AG04450 (cell line): ENCODE measurements around the gene NRTN. TPM values are rescaled to one million over a fixed set of nuclear protein-coding genes. Genes with fewer than 3 reads are reported as not detected.

Experiments
- CTCF ChIA-PET: fragments of 300-600, 350-600 bp; formaldehyde crosslinking; extraction: SDS; loops from one replicate; lab custom pipeline; 2022; ENCODE audit warnings: antibody characterized with exemption, inconsistent platforms; lab: Charles Lee
- POLR2A ChIA-PET: fragments of 350-600 bp; formaldehyde crosslinking; extraction: SDS; loops from one replicate; lab custom pipeline; 2021; ENCODE audit warnings: antibody characterized with exemption, inconsistent platforms; lab: Yijun Ruan, JAX
- DNase-seq: peaks from one replicate; pipeline ENCODE4 v3.0.0-alpha.2; 2011; ENCODE audit warnings: low read depth, low spot score
- H3K27ac ChIP-seq: one replicate; pipeline ENCODE4 v1.5.1; 2012; ENCODE audit warnings: low read depth, low read length, control low read depth
- H3K27me3 ChIP-seq: one replicate; pipeline ENCODE4 v1.6.0; 2012; ENCODE audit warnings: low read length; ENCODE audit not compliant: control insufficient read depth, insufficient read depth
- H3K4me3 ChIP-seq: 2 replicates; pipeline ENCODE4 v1.5.1; 2011; ENCODE audit warnings: mild to moderate bottlenecking, low read depth, low read length, control low read depth
- H3K9me3 ChIP-seq: 2 replicates; pipeline ENCODE4 v1.5.1; 2012; ENCODE audit warnings: low read length; ENCODE audit not compliant: control insufficient read depth, insufficient read depth
- CTCF ChIP-seq: IDR thresholded peaks from 2 replicates; pipeline ENCODE4 v1.5.1; 2011; ENCODE audit warnings: low read depth, low read length, control low read depth, inconsistent platforms
- polyA plus RNA-seq: library from polyadenylated mRNA; depleted of rRNA; stranded (reverse); fragments of >200 nt; gene quantifications from 2 replicates; pipeline ENCODE4 v1.2.3, GENCODE V29; 2011

The NRTN gene
- polyA plus RNA-seq, 1 experiment: 0.24 TPM

GRCh38 chr19:5820785-5821184 is 15.9 kb downstream of the NRTN start:
- Histone ChIP-seq H3K27me3 (peaks cover 5% of the 10 kb centered on the region), H3K9me3 (no peaks in the 10 kb centered on the region; the same call in 1 of the 2 replicates), H3K27ac (no peak overlapping the region), H3K4me3 (no peak overlapping the region)
- ChIA-PET POLR2A (interaction anchor here (0.6 kb wide), 1 partner anchor 28 kb away, joined by 3 read pairs; no protein-coding TSS in a partner anchor), CTCF (interaction anchor here (0.6 to 2.6 kb wide), 2 partner anchors 17 to 1479 kb away, joined by 5 to 25 read pairs; partner anchors contain the start of gene NRTN)
- no peak for TF ChIP-seq CTCF
- DNase-seq: no peak

GRCh38 chr19:5821521-5822180 is 16.8 kb downstream of the NRTN start:
- Histone ChIP-seq H3K27ac (no peak overlapping the region), H3K9me3 (no peaks in the 10 kb centered on the region; the same call in 1 of the 2 replicates), H3K27me3 (peaks cover 5% of the 10 kb centered on the region), H3K4me3 (no peak overlapping the region)
- TF ChIP-seq CTCF: no peak
- ChIA-PET POLR2A (no interaction called here), CTCF (interaction anchor here (2.6 kb wide), 1 partner anchor 17 kb away, joined by 25 read pairs; the partner anchor contains the start of gene NRTN)
- no peak for DNase-seq

GRCh38 chr19:5822181-5822844 is 17.4 kb downstream of the NRTN start:
- ChIA-PET CTCF (interaction anchor here (2.6 kb wide), 1 partner anchor 18 kb away, joined by 25 read pairs; the partner anchor contains the start of gene NRTN), POLR2A (no interaction called here)
- H3K27ac ChIP-seq: no peak overlapping the region
- H3K27me3 ChIP-seq: peaks cover 4% of the 10 kb centered on the region
- H3K9me3 ChIP-seq: no peaks in the 10 kb centered on the region; the same call in 1 of the 2 replicates
- no peak overlapping the region for H3K4me3 ChIP-seq
- no peak for DNase-seq
- no peak for TF ChIP-seq CTCF

- CTCF ChIA-PET: interaction anchor here (1.9 kb wide), 1 partner anchor 19 kb away, joined by 7 read pairs; the partner anchor contains the start of gene NRTN
- H3K9me3 ChIP-seq: no peaks in the 10 kb centered on the region; the same call in 1 of the 2 replicates
- H3K4me3 ChIP-seq: no peak overlapping the region
- TF ChIP-seq CTCF: no peak
- no peak for DNase-seq
- POLR2A ChIA-PET: no interaction called here
- no peak overlapping the region for H3K27ac ChIP-seq
- peaks cover 5% of the 10 kb centered on the region for H3K27me3 ChIP-seq
These were observed 18.9 kb downstream of the NRTN start for GRCh38 chr19:5823579-5824281.
